Measurements from ENCODE around the gene C4BPA.

C4BPA gene

DNA sequence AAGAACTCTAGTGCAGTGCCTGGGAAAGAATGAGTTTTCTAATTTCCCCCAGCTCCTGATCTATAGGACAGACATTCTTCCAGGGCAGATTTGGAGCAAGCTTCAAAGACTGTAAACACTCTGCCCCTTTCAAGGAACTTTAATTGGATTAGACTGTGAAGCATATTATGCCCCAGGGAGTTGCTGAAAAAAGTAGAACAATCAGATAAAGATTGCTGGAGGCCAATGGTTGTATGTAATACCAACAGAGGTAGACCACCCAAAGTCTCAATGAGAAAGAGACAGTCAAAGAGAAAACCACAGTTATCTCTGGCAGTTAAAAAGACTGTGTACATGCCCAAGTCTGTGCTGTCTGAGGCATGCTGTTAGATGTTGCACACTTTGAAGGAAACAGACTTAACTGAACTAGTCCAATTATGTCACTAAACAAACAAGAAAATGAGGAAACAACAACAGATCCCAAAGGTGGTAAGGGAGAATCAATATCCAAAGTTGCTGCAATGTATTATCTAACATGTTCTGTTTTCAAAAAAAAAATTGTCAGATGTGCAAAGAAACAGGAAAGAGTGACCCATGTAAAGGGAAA, 24.4 kb downstream of the C4BPA start:
- FAIRE-seq, result no peak

DNA sequence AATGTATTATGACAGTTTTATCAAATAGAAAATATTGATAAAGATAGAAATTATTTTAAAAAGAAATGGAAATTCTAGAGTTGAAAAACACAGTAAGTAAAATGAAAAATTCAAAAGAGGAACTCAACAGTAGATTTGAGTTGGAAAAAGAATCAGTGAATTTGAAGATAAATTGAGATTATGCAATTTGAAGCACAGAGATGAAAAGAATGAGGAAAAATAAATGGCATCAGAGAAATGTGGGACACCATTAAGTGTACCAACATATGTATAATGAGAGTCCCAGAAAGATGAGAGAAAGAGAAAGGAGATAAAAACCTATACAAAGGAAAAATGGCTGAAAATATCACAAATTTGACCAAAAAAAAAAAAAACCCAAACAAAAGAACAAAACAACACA, 25.0 kb downstream of the C4BPA start:
- FAIRE-seq, result no peak

GRCh38 chr1:207130252-207131036, 26.4 kb downstream of the C4BPA start:
- FAIRE-seq, result no peak

DNA sequence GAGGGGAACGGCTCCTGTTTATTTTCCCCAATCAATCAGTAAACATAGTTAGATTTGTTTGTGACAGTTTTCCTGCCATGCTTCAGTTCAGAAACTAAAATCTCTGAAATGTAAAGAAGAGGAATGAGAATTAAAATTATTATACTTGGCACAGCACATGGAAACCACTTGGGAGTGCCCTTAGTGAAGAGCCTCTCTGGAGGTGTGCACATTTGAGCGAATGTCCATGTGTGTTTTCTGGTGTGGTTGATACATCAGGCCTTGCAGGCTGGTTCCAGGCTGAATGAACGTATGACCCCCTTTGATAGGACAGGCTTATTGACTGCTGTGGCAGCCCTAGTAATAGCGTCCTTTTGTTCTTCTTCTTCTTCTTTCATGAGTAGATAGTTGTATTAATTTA, 27.1 kb downstream of the C4BPA start:
- FAIRE-seq, result no peak

GRCh38 chr1:207134581-207134980, 30.5 kb downstream of the C4BPA start:
- no peak for FAIRE-seq

- no peak for FAIRE-seq
Measured at GRCh38 chr1:207139616-207140015, 35.6 kb downstream of the C4BPA start.

DNA sequence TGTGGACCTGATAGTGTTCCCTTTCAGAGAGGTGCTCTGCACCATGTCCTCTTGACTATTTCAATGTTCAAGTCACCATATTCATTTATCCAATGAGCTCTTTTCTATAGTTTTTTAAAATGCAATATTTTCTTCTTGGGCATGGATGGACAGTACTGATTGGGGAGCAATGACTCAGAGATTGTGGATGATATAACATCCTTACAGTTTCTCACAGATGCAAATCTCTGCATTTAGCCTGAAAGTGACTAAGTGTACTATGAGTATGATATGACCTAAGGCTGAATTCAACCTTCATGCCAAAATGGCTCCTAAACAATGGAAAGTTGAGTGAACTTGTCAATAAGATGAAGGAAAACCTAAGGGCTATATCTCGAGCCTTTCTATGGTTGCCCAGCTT, 36.5 kb downstream of the C4BPA start:
- no peak for FAIRE-seq

GRCh38 chr1:207145401-207146058, 41.5 kb downstream of the C4BPA start:
- FAIRE-seq, result no peak

DNA sequence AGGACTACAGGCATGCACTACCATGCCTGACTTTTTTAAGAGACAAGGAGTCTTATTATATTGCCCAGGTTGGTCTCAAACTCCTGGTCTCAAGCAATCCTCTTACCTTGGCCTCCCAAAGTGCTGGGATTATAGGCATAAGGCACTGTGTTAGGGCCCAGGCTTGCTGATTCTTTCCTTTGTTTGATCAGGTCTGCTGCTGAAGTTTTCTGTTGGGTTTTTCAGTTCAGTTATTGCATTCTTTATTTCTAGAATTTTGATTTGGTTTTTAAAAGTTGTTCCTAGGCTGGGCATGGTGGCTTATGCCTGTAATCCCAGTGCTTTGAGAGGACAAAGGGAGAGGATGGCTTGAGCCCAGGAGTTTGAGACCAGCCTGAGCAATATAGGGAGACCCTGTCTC, 47.9 kb downstream of the C4BPA start:
- no peak for FAIRE-seq

- FAIRE-seq, result no peak
Measured at GRCh38 chr1:207152792-207153468, 48.9 kb downstream of the C4BPA start.

GRCh38 chr1:207155028-207155427, 51.0 kb downstream of the C4BPA start:
- no peak for FAIRE-seq

DNA sequence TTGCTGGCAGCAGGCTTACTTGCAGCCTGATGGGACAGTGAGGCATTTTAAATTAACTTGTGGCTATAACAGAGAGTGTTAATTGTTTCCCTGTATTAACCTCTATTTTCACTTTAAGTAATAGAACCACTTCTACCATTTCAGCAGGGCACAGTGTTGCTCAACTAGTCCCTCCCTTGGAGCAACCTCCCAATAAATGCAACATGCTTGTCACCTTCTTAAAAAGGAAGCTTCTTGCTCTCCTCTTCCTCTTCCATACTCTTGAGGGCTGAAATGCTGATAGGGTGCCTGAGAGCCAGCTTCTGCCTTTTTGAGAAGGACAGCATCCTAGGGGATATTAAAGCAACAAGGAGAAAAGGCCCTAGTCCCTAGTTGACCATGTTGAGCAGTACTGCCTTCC, 52.1 kb downstream of the C4BPA start:
- no peak for FAIRE-seq

DNA sequence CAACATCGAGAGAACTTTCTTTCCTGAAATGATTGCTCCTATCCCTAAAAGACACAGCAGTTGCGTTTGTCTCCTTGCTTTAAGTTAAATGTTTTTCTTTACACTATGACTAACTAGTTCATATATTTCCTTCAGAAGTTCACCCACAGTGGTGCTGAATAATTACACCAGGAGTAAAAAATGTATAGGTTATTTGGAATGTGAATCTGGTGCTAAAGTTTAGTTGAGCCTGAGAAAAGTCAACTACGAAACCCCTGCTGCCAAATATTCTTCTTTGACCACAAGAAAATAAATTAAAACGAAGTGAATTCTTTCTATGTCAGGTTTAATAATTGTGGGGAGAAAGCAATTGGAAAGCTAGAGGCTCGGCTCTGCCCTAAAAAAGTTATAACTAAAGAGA, 52.8 kb downstream of the C4BPA start:
- FAIRE-seq, result no peak

DNA sequence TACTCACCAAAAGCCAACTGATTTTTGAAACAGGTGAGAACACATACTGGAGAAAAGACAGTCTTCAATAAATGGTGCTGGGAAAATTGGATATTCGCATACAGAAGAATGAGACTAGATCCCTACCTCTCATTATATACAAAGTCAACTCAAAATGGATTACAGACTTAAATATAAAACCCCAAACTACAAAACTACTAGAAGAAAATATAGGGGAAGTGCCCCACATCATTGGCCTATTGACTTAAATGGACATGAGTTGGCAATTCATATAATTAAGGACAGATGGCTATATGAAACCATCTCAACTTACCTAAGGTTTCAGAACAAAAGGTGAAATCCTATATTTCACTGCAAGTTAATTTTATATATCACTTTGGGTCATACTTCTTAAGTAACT, 60.1 kb downstream of the C4BPA start:
- no peak for FAIRE-seq

GRCh38 chr1:207172321-207172720, 68.3 kb downstream of the C4BPA start:
- no peak for FAIRE-seq

GRCh38 chr1:207172885-207173284, 68.9 kb downstream of the C4BPA start:
- FAIRE-seq, result no peak

GRCh38 chr1:207173396-207173795, 69.4 kb downstream of the C4BPA start:
- FAIRE-seq, result no peak

GRCh38 chr1:207174913-207175312, 70.9 kb downstream of the C4BPA start:
- FAIRE-seq, result no peak

GRCh38 chr1:207179036-207179435, 75.0 kb downstream of the C4BPA start:
- FAIRE-seq, result no peak

DNA sequence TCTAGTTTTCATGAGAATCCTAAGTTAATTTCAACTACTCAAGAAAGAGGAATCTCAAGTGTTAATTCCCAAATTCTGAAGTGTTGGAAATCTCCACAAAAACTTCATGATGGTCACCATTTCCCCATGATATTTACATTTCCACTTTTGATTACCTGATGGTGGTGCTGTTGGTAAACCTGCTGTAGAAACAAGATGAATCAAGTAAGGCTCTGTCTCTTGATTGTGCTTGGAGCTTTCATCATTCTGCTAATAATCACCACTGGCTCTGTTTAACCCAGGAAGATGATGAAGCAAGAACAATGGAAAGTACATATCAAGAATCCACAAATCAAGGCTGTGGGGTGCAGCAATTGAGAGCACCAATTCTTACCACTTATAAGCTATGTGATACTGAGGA, 77.8 kb downstream of the C4BPA start:
- FAIRE-seq, result no peak

DNA sequence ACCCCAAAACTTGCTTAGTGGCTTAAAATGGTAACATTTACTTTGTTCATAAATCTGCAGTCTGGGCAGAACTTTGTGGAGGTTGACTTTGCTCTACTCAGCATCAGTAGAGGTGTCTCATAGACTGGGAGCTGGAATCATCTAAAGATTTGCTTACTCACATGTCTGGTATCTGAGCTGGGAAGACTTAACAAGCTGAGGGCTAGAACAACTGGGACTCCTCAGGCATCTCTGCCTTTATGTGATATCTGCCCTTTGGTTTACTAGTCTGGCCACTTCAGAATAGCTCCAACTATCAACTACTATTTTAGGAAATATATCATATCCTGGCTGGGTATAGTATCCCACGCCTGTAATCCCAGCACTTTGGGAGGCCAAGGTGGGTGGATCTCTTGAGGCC, 82.5 kb downstream of the C4BPA start:
- no peak for FAIRE-seq

GRCh38 chr1:207188901-207189300, 84.9 kb downstream of the C4BPA start:
- no peak for FAIRE-seq

DNA sequence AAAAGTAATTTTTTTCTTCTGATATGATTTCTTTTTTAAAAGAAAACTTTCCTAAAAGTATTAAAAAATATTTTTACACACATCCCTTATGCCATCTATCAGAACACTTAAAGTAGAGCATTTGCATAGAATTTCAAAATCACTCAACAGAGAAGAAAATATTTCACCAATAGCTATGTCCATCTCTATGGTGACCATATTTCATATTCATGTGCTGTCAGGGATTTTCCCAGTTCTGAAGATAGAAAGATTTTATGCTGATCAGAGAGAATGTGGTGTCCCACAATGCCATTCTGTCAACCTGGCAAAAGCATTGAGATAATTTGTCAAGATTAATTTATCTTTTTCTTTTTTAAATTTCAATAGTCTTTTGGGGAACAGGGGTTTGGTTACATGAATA, 87.0 kb downstream of the C4BPA start:
- FAIRE-seq, result no peak

DNA sequence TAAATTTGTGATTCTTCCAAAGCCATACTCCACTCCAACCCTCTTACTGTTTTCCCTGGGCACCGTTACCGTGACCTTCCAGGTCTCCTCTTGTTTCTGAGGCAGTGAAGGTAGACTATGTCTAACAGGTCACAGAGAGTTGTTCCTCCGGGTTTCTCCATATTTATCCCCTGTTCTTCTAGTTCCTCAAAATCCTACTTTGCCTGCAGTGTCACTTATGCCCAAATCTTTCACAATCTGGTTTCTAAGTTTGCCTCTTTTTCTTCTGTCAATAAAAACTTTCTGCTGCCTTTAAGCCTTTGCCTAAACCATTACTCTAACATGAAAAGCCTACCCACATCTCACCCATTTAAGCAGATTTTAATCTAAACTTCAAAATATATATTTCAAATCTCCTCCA, 87.7 kb downstream of the C4BPA start:
- no peak for FAIRE-seq
